Measurements from ENCODE around the gene BAIAP2. TPM values are rescaled to one million over a fixed set of nuclear protein-coding genes. Genes with fewer than 3 reads are reported as not detected.
A peak's percentile ranks its signal among the peaks of the same experiment; 100 is the strongest.

The BAIAP2 gene
- total and polyA plus RNA-seq, 9 donors: 12.0 to 80.6 (median 23.2) TPM

- no peak for DNase-seq
- Histone ChIP-seq H3K27ac (no peak overlapping the region), H3K9me3 (no peaks in the 10 kb centered on the region), H3K27me3 (no peaks in the 10 kb centered on the region), H3K4me3 (no peak overlapping the region), H3K4me1 (ENCODE audit: insufficient read depth) (peaks cover 5% of the 10 kb centered on the region), H3K36me3 (no peaks in the 10 kb centered on the region)
- WGBS, 3 donors: 64 to 70% (median 68%) methylated on average over 27 to 32 of the region's 32 CpGs
- TF ChIP-seq POLR2A (IDR thresholded peaks at IDR 0.05) (no peak), EP300 (IDR thresholded peaks at IDR 0.05) (no peak), CTCF (IDR thresholded peaks at IDR 0.05) (no peak)
- intact Hi-C loops (cut with DNase I): no loop called here
These were observed 125.9 kb downstream of the BAIAP2 start for GRCh38 chr17:81160747-81161453.

- Histone ChIP-seq H3K27ac (no peak overlapping the region), H3K27me3 (no peaks in the 10 kb centered on the region), H3K36me3 (no peaks in the 10 kb centered on the region), H3K4me1 (ENCODE audit: insufficient read depth) (peaks cover 5% of the 10 kb centered on the region), H3K9me3 (no peaks in the 10 kb centered on the region), H3K4me3 (no peak overlapping the region)
- no peak for TF ChIP-seq CTCF (IDR thresholded peaks at IDR 0.05)
- no peak for TF ChIP-seq EP300 (IDR thresholded peaks at IDR 0.05)
- TF ChIP-seq POLR2A (IDR thresholded peaks at IDR 0.05): no peak
- 93 to 94% (median 93%) methylated on average over 15 of the region's 15 CpGs for WGBS, 3 donors
- intact Hi-C loops (cut with DNase I): no loop called here
- DNase-seq: peak in 1 of 5 donors; percentile 14
These were observed 126.6 kb downstream of the BAIAP2 start for GRCh38 chr17:81161536-81161935.

- H3K36me3 ChIP-seq: no peaks in the 10 kb centered on the region
- WGBS, 3 donors: 84 to 89% (median 88%) methylated on average over 12 to 16 of the region's 16 CpGs
- intact Hi-C loops (cut with DNase I): no loop called here
- H3K4me3 ChIP-seq: no peak overlapping the region
- peak in 1 of 5 donors; percentile 14 for DNase-seq
- no peaks in the 10 kb centered on the region for H3K27me3 ChIP-seq
- H3K27ac ChIP-seq: no peak overlapping the region
- H3K4me1 ChIP-seq (ENCODE audit: insufficient read depth): peaks cover 5% of the 10 kb centered on the region
- H3K9me3 ChIP-seq: no peaks in the 10 kb centered on the region
- TF ChIP-seq CTCF (IDR thresholded peaks at IDR 0.05): no peak
- TF ChIP-seq POLR2A (IDR thresholded peaks at IDR 0.05): no peak
- TF ChIP-seq EP300 (IDR thresholded peaks at IDR 0.05): no peak
These were observed 127.0 kb downstream of the BAIAP2 start for GRCh38 chr17:81161972-81162371.

GRCh38 chr17:81162491-81162890 is 127.5 kb downstream of the BAIAP2 start:
- H3K9me3 ChIP-seq: no peaks in the 10 kb centered on the region
- peaks cover 5% of the 10 kb centered on the region for H3K4me1 ChIP-seq (ENCODE audit: insufficient read depth)
- 85 to 90% (median 88%) methylated on average over 9 to 11 of the region's 11 CpGs for WGBS, 3 donors
- H3K36me3 ChIP-seq: no peaks in the 10 kb centered on the region
- no peak for TF ChIP-seq EP300 (IDR thresholded peaks at IDR 0.05)
- TF ChIP-seq POLR2A (IDR thresholded peaks at IDR 0.05): no peak
- no peak for TF ChIP-seq CTCF (IDR thresholded peaks at IDR 0.05)
- H3K27ac ChIP-seq: no peak overlapping the region
- intact Hi-C loops (cut with DNase I): no loop called here
- peak in 1 of 5 donors; percentile 12 for DNase-seq
- H3K27me3 ChIP-seq: no peaks in the 10 kb centered on the region
- no peak overlapping the region for H3K4me3 ChIP-seq
